IPS-NIHi7 (cell line): ENCODE measurements around the gene APOM.

ENCODE experiments used
- DNase-seq: peaks from one replicate; pipeline ENCODE4 v3.0.0; 2012; ENCODE audit warnings: mixed read lengths; ENCODE audit errors: extremely low spot score

Gene APOM

DNA sequence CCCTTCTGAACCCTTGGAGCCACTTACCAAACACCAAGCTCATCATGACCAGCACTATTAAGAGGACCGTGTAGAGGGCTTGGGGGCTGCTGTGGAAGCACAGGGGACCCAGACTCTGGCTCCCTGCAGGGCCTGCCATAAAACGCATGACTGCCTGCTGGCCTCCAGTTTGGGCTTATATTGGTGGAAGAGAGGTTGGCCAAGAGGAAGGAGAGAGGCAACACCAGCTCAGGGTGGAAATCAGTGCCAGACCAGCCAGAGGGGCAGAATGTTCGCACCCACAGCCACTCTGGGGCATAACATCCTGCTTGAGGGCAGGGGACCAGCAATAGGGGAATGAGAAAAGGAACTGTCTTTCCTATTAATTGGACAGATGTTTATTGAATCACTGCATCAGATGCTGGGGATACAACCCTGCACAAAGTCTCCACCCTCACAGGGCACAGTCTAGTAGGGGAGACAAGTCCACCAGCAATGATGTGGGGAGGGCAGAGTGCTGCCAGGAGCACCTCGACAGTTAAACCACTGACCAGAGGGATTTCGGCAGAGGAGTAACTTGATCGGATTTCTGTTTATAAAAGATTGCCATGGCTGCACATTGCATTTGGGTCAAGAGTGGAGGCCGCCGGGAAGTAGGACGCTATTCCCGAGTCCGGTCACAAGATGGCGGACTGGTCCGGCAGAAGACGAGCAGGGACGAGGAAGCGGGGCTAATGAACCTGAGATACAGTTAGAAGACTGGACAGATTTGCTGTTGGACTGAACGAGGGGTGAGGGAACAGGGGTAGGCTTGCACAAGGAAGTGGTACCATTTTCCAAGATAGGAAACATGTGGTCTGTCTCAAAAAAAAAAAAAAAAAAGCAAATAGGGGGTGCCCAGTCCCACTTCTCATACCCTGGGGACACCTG lies 24.8 kb downstream of the APOM start, which contains the start of gene LY6G5C:
LY6G5C (minus strand) TSS at position 842 of the 909 bp plus-strand sequence; CDS start at position 148, 694 bp downstream.
- DNase-seq = peak; percentile 78

GRCh38 chr6:31681135-31681671 lies 25.5 kb downstream of the APOM start:
- peak; percentile 60 for DNase-seq

GRCh38 chr6:31683591-31683990 lies 27.9 kb downstream of the APOM start:
- DNase-seq = no peak

DNA sequence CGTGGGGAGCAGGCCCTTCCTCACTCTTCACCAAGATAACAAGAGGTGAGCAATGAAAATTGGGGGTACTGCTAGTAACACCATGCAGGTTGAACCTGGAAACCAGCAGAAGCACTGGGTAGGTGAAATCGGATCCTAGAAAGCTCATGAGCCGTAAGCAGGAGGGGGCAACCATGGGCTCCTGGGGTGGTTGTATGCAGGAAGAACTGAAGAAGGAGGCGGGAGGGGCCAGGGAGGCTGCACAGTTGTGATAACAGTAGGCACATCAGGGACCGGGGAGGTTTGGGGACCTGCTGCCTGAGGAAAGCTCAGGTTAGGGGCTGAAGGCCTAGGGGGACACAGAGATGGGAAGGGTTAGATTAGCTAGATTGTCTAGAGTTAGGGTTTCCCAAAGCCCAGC lies 30.8 kb downstream of the APOM start:
- no peak for DNase-seq

- DNase-seq = no peak
Observed at GRCh38 chr6:31687321-31687720, 31.6 kb downstream of the APOM start.

GRCh38 chr6:31687860-31688693 lies 32.4 kb downstream of the APOM start:
- no peak for DNase-seq

DNA sequence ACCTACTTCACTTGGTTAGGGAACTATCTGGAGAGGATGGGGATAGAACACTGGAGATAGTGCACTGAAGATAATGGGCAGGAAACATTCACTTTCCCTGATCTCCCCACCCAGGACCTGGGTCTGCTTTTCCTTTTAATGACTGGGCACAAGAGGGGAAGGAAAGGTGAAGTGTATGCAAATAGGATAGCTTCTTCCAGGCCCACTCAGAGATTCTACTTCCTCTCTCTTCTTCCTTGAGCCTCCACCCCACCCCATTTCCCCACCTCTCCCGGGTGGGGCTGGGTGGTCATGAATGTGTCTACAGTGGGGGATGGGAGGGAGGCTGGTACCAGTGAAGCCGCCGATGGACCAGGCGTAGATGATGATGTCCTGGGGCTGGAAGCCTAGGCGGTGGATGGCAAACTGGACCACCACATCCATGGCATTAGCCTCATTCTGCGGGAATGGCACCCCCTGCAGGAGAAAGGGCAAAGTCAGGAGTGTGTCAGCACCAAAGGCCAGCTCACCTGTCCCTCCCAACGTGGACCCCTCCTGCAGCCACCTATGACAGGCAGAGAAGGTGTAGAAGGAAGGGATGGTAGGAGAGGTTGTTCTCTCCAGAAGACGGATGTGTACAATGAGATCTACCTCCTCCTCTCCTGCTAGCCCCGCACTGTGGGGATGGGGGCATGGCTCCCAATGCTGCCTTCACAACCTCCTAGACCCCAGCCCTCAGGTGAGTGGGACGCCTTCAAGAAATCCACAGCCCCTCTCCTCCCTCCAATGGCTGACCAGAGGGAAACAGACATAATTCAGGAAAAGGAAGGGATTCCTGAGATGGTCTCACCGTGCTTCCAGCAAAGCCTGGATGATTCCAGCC lies 33.8 kb downstream of the APOM start:
- peak; percentile 64 for DNase-seq

DNA sequence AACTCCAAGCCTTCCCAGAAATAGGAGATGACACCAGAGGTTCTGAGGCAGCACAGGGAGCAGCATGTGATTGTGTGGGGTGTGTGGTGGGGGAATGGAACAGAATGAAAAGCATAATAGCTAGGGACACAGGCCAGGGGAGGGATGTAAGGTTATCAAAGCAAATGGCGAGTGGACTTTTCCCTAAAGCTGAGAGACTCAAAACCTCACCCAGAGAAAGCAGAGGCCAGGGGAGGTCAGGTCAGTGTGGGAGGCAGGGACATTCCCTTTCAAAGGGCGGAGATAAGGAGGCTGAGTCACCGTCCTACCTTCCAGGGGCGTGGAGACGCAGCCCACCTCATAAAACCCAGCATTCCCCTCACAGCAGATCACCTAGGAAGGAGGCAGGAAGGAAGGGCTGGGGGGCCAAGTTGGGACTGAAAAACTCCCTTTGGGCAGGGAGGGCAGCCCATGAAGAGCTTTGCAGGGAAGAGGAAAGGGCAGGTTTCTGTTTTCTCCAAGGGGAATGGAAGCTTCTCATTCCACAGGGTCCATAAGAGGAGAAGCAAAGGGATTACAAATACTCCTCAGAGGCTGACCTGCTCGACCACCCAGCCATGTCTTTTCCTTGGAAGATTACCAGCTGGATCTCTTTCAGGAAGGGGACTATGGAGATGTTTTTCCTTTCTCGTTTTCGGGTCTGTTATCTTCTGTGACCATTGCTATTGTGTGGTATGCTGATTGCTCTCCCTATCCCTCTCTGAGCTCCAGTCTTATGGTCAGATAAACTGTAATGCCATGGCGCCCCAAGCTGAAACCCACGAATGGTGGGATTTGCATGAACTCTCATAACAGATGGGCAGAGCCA lies 34.8 kb downstream of the APOM start:
- peak; percentile 46 for DNase-seq

DNA sequence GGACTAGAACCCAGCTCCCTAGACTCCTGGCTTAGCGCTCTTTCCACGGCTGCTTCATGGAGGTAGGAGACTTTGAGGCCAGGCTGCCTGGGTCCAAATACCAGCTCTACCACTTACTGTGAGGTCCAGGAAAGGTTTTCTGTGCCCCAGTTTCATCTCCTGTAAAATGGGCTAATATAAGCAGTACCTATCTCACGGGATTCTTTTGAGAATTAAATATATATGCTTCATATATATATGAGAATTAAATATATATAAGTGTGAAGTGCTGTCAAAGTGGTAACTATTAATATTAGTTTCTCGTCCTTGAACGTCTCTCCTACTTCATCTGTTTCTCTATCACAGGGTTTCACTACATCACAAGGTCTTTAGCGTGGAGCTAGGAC lies 35.4 kb downstream of the APOM start:
- no peak for DNase-seq

DNA sequence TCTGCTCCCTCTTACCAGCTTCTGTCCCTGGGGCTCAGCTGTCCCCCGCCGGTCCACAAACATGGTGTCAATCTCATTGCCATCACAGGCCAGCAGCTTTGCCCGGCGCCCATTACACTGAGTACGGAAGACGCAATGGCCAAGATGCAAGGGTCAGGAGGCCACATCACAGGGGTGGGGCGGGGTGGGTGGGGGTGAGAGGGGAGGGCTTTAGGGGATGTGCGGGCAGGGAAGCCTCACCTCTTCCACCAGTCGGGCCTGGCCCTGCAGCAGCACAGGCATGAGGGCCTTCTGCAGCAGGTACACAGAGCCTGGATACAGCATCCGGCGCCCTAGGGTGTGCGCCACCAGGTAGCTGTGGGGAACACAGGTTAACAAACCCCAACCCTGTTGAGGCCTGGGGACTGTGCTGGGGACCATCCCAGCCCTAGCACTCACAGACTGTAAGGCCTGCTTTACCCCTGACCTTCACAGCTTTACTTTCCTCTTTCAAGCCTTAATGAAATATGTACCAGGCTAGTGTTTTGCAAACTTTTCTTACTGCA lies 35.9 kb downstream of the APOM start:
- no peak for DNase-seq

GRCh38 chr6:31692353-31692752 lies 36.7 kb downstream of the APOM start:
- DNase-seq = no peak

GRCh38 chr6:31692886-31693285 lies 37.2 kb downstream of the APOM start:
- no peak for DNase-seq

DNA sequence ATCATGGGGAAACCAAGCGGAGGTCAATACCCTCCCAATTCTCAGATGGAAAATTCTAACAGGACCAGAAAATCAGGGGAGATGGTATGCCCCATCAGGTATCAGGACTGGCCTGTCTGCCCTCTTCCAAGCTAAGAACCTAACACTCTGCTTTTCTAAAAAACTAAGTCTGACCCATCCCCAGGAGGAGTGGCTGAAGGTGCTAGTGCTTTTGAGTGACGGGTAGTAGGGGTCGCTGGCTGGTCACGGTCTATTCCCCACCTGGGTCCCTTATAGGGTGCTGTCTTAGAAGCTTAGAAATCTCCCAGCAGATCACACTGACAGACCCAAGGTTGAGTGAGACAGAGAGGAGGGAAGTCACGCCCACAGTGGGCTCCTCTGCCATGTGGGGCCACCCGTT lies 37.8 kb downstream of the APOM start:
- no peak for DNase-seq

GRCh38 chr6:31697555-31697954 lies 41.9 kb downstream of the APOM start:
- DNase-seq = no peak

GRCh38 chr6:31700740-31701401 lies 45.2 kb downstream of the APOM start:
- no peak for DNase-seq

DNA sequence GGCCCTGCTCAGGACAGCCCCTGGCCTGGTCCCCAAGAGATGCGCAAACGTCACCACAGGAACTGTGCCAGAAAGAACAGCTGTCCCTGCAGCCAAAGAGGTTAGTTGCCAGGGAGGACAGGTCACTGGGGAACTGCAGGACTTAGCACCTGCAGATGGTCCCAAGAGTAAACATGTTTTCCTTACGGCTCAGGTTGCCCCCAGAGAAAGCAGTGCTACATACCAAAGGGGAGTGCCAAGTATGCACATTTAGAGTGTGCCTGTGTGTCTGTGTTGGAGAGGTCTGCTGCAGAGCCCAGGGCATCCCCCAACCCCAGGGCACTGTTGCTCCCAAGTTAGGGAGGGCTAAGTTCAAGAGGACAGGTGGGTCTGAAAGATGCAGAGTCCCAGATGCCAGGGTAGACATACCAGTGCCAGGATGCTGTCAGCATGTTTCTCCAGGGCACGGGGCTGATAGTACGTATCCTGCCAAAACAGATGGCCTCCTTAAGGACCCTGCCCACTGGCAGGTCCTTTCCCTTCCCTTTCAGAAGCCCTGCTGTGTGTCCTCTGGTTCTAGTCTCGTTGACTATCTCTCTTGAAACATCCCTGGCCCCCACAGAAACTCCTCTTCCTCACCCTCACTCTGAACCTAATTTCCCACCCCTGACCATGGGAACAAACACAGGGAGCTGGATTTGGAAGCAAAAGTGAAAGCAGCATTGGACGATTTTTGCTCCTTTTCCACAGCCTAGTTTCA lies 46.1 kb downstream of the APOM start:
- DNase-seq = no peak

DNA sequence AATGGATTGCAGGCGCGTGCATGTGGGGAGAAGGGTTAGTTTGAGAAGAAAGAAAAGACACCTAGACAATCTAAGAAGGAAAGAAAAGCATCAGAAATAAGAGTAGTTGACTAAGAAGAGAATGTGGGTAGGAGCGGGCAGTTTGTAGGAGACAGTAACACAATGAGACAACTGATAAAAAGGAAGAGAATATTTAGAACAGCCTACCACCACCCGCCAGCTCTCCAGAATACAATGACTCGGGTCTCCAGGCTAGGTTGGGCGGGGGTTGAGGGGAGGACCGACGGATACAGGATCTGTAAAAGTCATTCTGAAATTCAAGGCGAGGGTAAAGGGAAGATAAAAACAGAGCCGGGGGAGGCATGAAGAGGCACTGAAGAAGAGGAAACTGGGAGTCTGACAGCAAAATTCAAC lies 46.7 kb downstream of the APOM start:
- peak; percentile 54 for DNase-seq

GRCh38 chr6:31702819-31703716 lies 47.4 kb downstream of the APOM start, which contains the start of gene ABHD16A:
Gene ABHD16A, minus strand, starts transcription at chr6:31703324. Its CDS starts 43 bp downstream, at chr6:31703281.
- DNase-seq = peak; percentile 99
